Testis (tissue), 2 donors: ENCODE data around the gene RIPOR3.
"Not testable (repeated sequence)": the region's sequence is repeated elsewhere in the genome, so short reads cannot be mapped to it uniquely, and the experiment has no call there.

Source experiments
- CTCF ChIP-seq, 3 experiments: fragments of 450-650 bp in 2 of 3; fragments of 200-600 bp in 1 of 3; sonication (generic) in 1 of 3; IDR thresholded peaks; one replicate each; pipeline ENCODE4 v1.5.1; 2016 to 2019; ENCODE audit warnings: antibody characterized with exemption in 3 of 3, mild to moderate bottlenecking in 2 of 3, moderate library complexity in 1 of 3
- POLR2A ChIP-seq: fragments of 450-650 bp; IDR thresholded peaks from one replicate; pipeline ENCODE4 v1.6.1; 2017; ENCODE audit warnings: antibody characterized with exemption, mild to moderate bottlenecking, moderate library complexity

GRCh38 chr20:50698255-50698654, 6.9 kb upstream of the RIPOR3 start:
- TF ChIP-seq CTCF (IDR thresholded peaks at IDR 0.05); POLR2A: not testable (repeated sequence)
